AG04450 (cell line): Measurements from ENCODE around the gene FAM131C. TPM values are rescaled to one million over a fixed set of nuclear protein-coding genes. Genes with fewer than 3 reads are reported as not detected.

Experiments
- CTCF ChIA-PET: fragments of 300-600, 350-600 bp; formaldehyde crosslinking; extraction: SDS; loops from one replicate; lab custom pipeline; 2022; ENCODE audit warnings: antibody characterized with exemption, inconsistent platforms; lab: Charles Lee
- POLR2A ChIA-PET: fragments of 350-600 bp; formaldehyde crosslinking; extraction: SDS; loops from one replicate; lab custom pipeline; 2021; ENCODE audit warnings: antibody characterized with exemption, inconsistent platforms; lab: Yijun Ruan, JAX
- DNase-seq: peaks from one replicate; pipeline ENCODE4 v3.0.0-alpha.2; 2011; ENCODE audit warnings: low read depth, low spot score
- H3K27ac ChIP-seq: one replicate; pipeline ENCODE4 v1.5.1; 2012; ENCODE audit warnings: low read depth, low read length, control low read depth
- H3K27me3 ChIP-seq: one replicate; pipeline ENCODE4 v1.6.0; 2012; ENCODE audit warnings: low read length; ENCODE audit not compliant: control insufficient read depth, insufficient read depth
- H3K4me3 ChIP-seq: 2 replicates; pipeline ENCODE4 v1.5.1; 2011; ENCODE audit warnings: mild to moderate bottlenecking, low read depth, low read length, control low read depth
- H3K9me3 ChIP-seq: 2 replicates; pipeline ENCODE4 v1.5.1; 2012; ENCODE audit warnings: low read length; ENCODE audit not compliant: control insufficient read depth, insufficient read depth
- polyA plus RNA-seq: library from polyadenylated mRNA; depleted of rRNA; stranded (reverse); fragments of >200 nt; gene quantifications from 2 replicates; pipeline ENCODE4 v1.2.3, GENCODE V29; 2011
- TF ChIP-seq, protein P1 (sequence below): IDR thresholded peaks from 2 replicates; pipeline ENCODE4 v1.5.1; 2011; ENCODE audit warnings: low read depth, low read length, control low read depth, inconsistent platforms

FAM131C gene
- polyA plus RNA-seq, 1 experiment: 0.20 TPM

DNA sequence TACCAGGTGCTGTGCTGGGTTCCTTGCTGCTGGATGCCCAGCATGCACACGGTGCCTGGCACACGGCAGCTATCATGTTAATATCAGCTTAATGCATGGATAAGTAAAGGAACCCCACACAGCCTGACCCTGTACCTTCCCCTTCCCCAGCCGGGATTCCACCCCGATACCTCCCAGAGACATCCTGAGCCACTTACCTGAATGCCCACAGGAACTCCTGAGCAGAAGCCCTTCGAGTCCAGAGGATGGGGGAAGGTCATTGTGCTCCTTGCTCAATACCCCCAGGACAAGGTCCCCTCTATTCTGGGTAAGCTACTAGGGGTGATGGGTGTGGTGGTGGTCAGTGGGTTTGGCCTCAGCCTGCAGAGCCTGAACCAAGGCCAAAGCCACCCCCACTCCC, 1.4 kb downstream of the FAM131C start:
- Histone ChIP-seq H3K4me3 (no peak overlapping the region), H3K27ac (no peak overlapping the region), H3K9me3 (no peaks in the 10 kb centered on the region; the same call in 1 of the 2 replicates), H3K27me3 (peaks cover 14% of the 10 kb centered on the region)
- TF ChIP-seq, protein P1, sequence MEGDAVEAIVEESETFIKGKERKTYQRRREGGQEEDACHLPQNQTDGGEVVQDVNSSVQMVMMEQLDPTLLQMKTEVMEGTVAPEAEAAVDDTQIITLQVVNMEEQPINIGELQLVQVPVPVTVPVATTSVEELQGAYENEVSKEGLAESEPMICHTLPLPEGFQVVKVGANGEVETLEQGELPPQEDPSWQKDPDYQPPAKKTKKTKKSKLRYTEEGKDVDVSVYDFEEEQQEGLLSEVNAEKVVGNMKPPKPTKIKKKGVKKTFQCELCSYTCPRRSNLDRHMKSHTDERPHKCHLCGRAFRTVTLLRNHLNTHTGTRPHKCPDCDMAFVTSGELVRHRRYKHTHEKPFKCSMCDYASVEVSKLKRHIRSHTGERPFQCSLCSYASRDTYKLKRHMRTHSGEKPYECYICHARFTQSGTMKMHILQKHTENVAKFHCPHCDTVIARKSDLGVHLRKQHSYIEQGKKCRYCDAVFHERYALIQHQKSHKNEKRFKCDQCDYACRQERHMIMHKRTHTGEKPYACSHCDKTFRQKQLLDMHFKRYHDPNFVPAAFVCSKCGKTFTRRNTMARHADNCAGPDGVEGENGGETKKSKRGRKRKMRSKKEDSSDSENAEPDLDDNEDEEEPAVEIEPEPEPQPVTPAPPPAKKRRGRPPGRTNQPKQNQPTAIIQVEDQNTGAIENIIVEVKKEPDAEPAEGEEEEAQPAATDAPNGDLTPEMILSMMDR: no peak
- ChIA-PET CTCF (interaction anchor here (0.5 to 14.4 kb wide), 5 partner anchors 16 to 206 kb away, joined by 4 to 407 read pairs (median 5); no protein-coding TSS in a partner anchor), POLR2A (interaction anchor here (0.6 kb wide), 1 partner anchor 270 kb away, joined by 8 read pairs; no protein-coding TSS in a partner anchor)
- no peak for DNase-seq

DNA sequence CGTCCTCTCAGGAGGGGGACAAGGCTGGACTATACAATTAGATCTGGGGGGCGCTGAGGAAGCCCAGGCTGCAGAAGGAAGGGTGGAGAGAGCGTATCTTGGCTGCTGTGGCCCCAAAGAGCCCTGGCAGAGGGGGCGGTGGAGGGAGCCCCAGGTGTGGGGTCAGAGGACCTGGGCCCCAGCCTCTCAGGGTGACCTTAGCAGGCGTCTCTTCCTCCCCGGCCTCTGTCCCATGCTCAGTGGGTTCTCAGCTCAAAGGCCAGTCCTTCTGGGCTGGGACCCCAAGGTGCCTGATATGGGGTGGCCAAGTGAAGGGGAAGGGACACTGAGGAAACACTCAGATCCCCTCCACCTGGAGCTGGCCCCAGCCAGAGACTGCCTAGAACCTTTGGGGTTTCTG, 1.8 kb downstream of the FAM131C start:
- CTCF ChIA-PET: interaction anchor here (1.9 to 14.4 kb wide), 2 partner anchors 15 to 114 kb away, joined by 5 to 407 read pairs; no protein-coding TSS in a partner anchor
- DNase-seq: no peak

DNA sequence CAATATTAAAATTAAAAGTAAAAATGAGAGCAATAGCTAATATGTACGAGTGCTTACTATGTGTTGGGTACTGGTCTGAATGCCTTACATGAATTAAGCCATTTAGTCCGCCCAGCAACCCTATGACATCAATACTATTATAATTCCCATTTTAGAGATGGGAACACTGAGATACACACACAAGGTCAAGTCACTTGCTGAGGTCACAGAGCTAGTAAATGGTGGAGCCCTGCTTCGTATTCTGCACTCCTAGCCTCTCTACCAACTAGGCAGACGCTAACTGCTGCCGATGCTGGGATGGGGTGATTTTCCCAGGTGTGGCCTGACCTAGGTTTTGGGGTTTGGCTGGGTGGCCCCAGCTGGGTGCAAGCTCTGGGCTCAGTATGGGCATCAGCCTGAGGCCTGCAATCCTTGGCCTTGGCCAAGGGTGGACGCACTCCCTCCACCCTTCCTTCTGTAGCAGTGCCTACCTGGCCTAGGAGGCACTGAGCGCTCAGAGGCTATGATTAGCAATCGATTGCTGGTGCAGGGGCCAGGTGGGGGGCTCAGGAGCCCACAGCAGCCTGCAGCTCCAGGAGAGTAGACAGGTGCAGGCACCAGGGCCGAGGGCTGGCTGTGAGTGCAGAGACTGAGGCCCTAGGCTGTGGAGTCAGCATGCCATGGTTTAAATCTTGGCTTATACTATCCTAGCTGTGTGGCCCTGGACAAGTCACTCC, 2.7 kb downstream of the FAM131C start:
- ChIA-PET POLR2A (no interaction called here), CTCF (interaction anchor here (0.8 to 1.9 kb wide), 3 partner anchors 8 to 63 kb away, joined by 3 to 5 read pairs (median 3); no protein-coding TSS in a partner anchor)
- Histone ChIP-seq H3K4me3 (no peak overlapping the region), H3K27ac (no peak overlapping the region), H3K27me3 (peaks cover 17% of the 10 kb centered on the region), H3K9me3 (no peaks in the 10 kb centered on the region; the same call in 1 of the 2 replicates)
- no peak for DNase-seq
- TF ChIP-seq, protein P1: no peak

More for the DNA sequence above, 1.8 kb downstream of the FAM131C start:
- TF ChIP-seq, protein P1: no peak
- POLR2A ChIA-PET: no interaction called here
- Histone ChIP-seq H3K27ac (no peak overlapping the region), H3K27me3 (peaks cover 17% of the 10 kb centered on the region), H3K9me3 (no peaks in the 10 kb centered on the region; the same call in 1 of the 2 replicates), H3K4me3 (no peak overlapping the region)

- DNase-seq: no peak
- H3K9me3 ChIP-seq: no peaks in the 10 kb centered on the region; the same call in 1 of the 2 replicates
- H3K27ac ChIP-seq: no peak overlapping the region
- TF ChIP-seq, protein P1: no peak
- H3K4me3 ChIP-seq: no peak overlapping the region
- ChIA-PET CTCF (interaction anchor here (0.6 to 1.8 kb wide), 4 partner anchors 10 to 253 kb away, joined by 3 to 6 read pairs (median 4); no protein-coding TSS in a partner anchor), POLR2A (no interaction called here)
- H3K27me3 ChIP-seq: peaks cover 25% of the 10 kb centered on the region
These were observed 4.8 kb downstream of the FAM131C start for GRCh38 chr1:16068356-16069270.
